Epithelial cell of proximal tubule (primary cell): ENCODE measurements around the gene RNF103. TPM values are rescaled to one million over a fixed set of nuclear protein-coding genes. Genes with fewer than 3 reads are reported as not detected.

Experiments
- DNase-seq: peaks from one replicate; pipeline ENCODE4 v3.0.0-alpha.2; 2011; ENCODE audit warnings: low read depth
- H3K4me3 ChIP-seq: 2 replicates; pipeline ENCODE4 v1.5.1; 2011; ENCODE audit warnings: low read depth, mild to moderate bottlenecking, low read length
- CTCF ChIP-seq: conservative IDR thresholded peaks from 2 replicates; pipeline ENCODE4 v1.5.1; 2012; ENCODE audit warnings: low read depth, mild to moderate bottlenecking, low read length
- total RNA-seq: library from RNA; depleted of rRNA; stranded (reverse); fragments of >200 nt; gene quantifications from 2 replicates; pipeline ENCODE4 v1.2.3, GENCODE V29; 2015

Gene RNF103
- total RNA-seq, 1 donor from 2014 or later = 10.0 TPM

- DNase-seq = no peak
- no peak for TF ChIP-seq CTCF
- H3K4me3 ChIP-seq = no peak overlapping the region
These were observed 8.1 kb downstream of the RNF103 start for GRCh38 chr2:86615596-86615995.

DNA sequence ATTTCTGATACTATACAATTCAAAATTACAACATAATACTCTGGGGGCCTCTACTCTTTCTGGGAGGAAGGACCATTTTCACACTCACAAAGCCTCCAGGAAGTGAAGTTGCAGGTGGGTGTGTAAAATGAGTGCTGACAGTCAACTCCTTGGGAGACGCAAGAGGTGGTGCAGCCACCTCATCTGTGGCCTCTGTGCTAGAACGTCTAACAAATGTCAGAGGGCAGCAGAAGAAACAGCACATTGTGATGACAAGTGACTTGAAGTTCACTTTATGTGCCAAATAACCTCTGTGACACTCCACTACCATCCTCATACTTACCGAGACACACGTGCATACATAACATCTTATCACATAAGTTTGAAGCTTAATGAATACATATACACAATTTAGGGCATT is 10.2 kb downstream of the RNF103 start:
- H3K4me3 ChIP-seq = no peak overlapping the region
- no peak for DNase-seq
- no peak for TF ChIP-seq CTCF

DNA sequence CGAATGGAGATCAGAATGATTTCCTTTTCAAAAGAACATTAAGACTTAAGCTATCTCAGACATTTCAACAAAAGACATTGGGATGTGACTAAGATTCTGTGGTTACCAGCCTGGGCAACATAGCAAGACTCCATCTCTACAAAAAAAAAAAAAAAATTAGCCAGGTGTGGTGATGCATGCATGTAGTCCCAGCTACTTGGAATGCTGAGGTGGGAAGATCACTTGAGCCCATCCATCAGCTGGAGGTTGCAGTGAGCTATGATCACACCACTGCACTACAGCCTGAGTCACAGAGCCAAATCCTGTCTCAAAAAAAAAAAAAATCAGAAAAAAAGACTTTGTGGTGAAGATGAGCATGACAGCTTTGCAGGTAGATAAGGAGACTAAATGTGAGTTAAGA is 12.8 kb downstream of the RNF103 start:
- no peak overlapping the region for H3K4me3 ChIP-seq
- DNase-seq = no peak
- no peak for TF ChIP-seq CTCF

DNA sequence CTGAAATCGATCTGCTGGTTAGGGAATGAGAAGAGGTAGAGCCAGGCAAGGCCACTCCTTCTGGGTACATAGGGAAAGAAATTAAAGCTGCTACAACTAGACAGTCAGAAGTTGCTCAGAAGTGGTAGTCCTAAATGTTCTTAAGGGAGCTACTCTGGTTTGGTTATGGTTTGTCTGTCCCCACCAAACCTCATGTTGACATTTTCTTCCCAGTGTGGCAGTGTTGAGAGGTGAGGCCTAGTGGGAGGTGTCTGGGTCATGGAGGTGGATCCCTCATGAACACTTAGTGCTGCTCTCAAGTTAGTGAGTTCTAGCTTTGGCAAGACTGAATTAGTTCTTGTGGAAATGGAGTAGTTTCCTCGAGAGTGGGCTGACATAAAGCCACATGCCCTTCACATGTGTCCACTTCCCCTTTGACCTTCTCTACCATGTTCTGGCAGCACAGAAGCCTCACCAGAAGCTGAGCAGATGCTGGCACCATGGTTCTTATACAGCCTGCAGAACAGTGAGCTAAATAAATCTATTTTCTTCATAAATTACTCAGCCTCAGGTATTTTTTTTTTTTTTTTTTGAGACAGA is 14.7 kb downstream of the RNF103 start:
- no peak overlapping the region for H3K4me3 ChIP-seq
- no peak for TF ChIP-seq CTCF
- no peak for DNase-seq

DNA sequence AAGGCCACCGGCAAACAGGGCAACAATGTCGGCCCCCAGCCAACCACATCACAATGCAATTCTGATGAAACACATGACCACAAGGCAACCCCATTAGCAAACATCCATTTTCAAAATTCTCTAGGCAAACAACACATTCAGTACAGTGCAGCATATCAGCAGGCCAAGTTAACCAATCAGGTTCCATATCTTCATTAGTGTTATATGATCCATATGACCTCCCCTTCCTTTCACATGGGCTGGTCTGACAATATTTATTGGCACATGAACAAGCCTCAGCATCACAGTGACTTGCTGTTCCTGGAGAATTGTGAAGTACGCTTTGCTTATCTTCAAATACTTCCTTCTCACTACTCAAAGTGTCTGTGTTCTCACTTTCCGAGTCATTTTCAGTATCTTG is 19.8 kb downstream of the RNF103 start:
- no peak for TF ChIP-seq CTCF
- no peak for DNase-seq
- no peak overlapping the region for H3K4me3 ChIP-seq

- TF ChIP-seq CTCF = no peak
- no peak for DNase-seq
- H3K4me3 ChIP-seq = no peak overlapping the region
These were observed 24.7 kb downstream of the RNF103 start for GRCh38 chr2:86598966-86599365.

DNA sequence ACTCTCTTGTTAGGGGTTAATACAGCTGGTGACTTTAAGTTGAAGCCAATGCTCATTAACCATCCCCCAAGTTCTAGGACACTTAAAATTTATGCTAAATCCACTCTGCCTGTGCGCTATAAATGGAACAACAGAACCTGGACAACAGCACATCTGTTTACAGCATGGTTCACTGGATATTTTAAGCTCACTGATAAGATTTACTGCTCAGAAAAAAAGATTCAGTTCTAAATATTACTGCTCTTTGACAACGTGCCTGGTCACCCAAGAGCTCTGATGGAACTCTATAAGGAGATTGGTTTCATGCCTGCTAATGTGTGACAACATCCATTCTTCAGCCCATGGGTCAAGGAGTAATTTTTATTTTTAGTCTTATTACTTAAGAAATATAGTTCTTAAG is 27.5 kb downstream of the RNF103 start:
- no peak for TF ChIP-seq CTCF
- no peak overlapping the region for H3K4me3 ChIP-seq

More for the DNA sequence above, 27.5 kb downstream of the RNF103 start:
- no peak for DNase-seq
